H9 (cell line): Measurements from ENCODE around the gene ALKAL2. TPM values are rescaled to one million over a fixed set of nuclear protein-coding genes. Genes with fewer than 3 reads are reported as not detected.

Source experiments
- DNase-seq: peaks from one replicate; pipeline ENCODE4 v3.0.0-alpha.2; 2017
- H2AFZ ChIP-seq: one replicate; pipeline ENCODE4 v1.6.1; 2013; ENCODE audit warnings: mild to moderate bottlenecking, low read length, control low read depth, moderate library complexity
- H2AK5ac ChIP-seq: 2 replicates; pipeline ENCODE4 v1.6.1; 2013; ENCODE audit warnings: low read length, control low read depth, mixed read lengths; ENCODE audit not compliant: insufficient read length
- H2BK120ac ChIP-seq: one replicate; pipeline ENCODE4 v1.6.1; 2013; ENCODE audit warnings: low read depth, mild to moderate bottlenecking, low read length, control low read depth, inconsistent platforms; ENCODE audit not compliant: poor library complexity, severe bottlenecking
- H2BK12ac ChIP-seq: 2 replicates; pipeline ENCODE4 v1.6.1; 2013; ENCODE audit warnings: low read length, control low read depth, mixed read lengths, low read depth; ENCODE audit not compliant: insufficient read length
- H2BK15ac ChIP-seq: 2 replicates; pipeline ENCODE4 v1.6.1; 2013; ENCODE audit warnings: low read depth, low read length, control low read depth
- H2BK20ac ChIP-seq: one replicate; pipeline ENCODE4 v1.6.1; 2013; ENCODE audit warnings: low read depth, mild to moderate bottlenecking, low read length, control low read depth, inconsistent platforms; ENCODE audit not compliant: poor library complexity, severe bottlenecking
- H2BK5ac ChIP-seq: 2 replicates; pipeline ENCODE4 v1.6.1; 2013; ENCODE audit warnings: low read length, control low read depth, mixed read lengths; ENCODE audit not compliant: insufficient read length
- H3K14ac ChIP-seq: 2 replicates; pipeline ENCODE4 v1.6.1; 2013; ENCODE audit warnings: low read length, control low read depth; ENCODE audit not compliant: insufficient read depth
- H3K18ac ChIP-seq: 2 replicates; pipeline ENCODE4 v1.6.1; 2013; ENCODE audit warnings: low read depth, mild to moderate bottlenecking, mixed read lengths, low read length, control low read depth; ENCODE audit not compliant: insufficient read length
- H3K23ac ChIP-seq: 2 replicates; pipeline ENCODE4 v1.6.1; 2013; ENCODE audit warnings: low read length, control low read depth, mixed read lengths, low read depth; ENCODE audit not compliant: insufficient read length
- H3K23me2 ChIP-seq: 2 replicates; pipeline ENCODE4 v1.6.1; 2013; ENCODE audit warnings: low read depth, mild to moderate bottlenecking, mixed read lengths, low read length, control low read depth; ENCODE audit not compliant: insufficient read length, poor library complexity, severe bottlenecking
- H3K27ac ChIP-seq: 2 replicates; pipeline ENCODE4 v1.5.1; 2013; ENCODE audit warnings: low read length, control low read depth, mixed read lengths, low read depth; ENCODE audit not compliant: insufficient read length
- H3K27me3 ChIP-seq: 2 replicates; pipeline ENCODE4 v1.6.1; 2013; ENCODE audit warnings: low read length, control low read depth, inconsistent platforms; ENCODE audit not compliant: insufficient read depth
- H3K4ac ChIP-seq: 2 replicates; pipeline ENCODE4 v1.6.1; 2013; ENCODE audit warnings: low read depth, mild to moderate bottlenecking, control low read depth, inconsistent platforms, low read length, moderate library complexity
- H3K4me1 ChIP-seq: 2 replicates; pipeline ENCODE4 v1.6.1; 2013; ENCODE audit warnings: low read length, control low read depth, inconsistent platforms; ENCODE audit not compliant: insufficient read depth
- H3K4me2 ChIP-seq: 2 replicates; pipeline ENCODE4 v1.6.1; 2013; ENCODE audit warnings: low read length, control low read depth, mixed read lengths; ENCODE audit not compliant: insufficient read length, insufficient read depth
- H3K56ac ChIP-seq: 2 replicates; pipeline ENCODE4 v1.6.1; 2013; ENCODE audit warnings: low read depth, mild to moderate bottlenecking, mixed read lengths, low read length, control low read depth; ENCODE audit not compliant: insufficient read length
- H3K79me1 ChIP-seq: 2 replicates; pipeline ENCODE4 v1.6.1; 2013; ENCODE audit warnings: low read depth, mild to moderate bottlenecking, moderate library complexity, low read length, control low read depth, inconsistent platforms; ENCODE audit not compliant: insufficient read depth, poor library complexity, severe bottlenecking
- H3K79me2 ChIP-seq: 2 replicates; pipeline ENCODE4 v1.6.1; 2013; ENCODE audit warnings: low read length, control low read depth, inconsistent platforms; ENCODE audit not compliant: insufficient read depth
- H3K9ac ChIP-seq: 2 replicates; pipeline ENCODE4 v1.6.1; 2013; ENCODE audit warnings: low read length, control low read depth, mixed read lengths; ENCODE audit not compliant: insufficient read length; ENCODE audit errors: extremely low read depth
- H3K9me3 ChIP-seq: one replicate; pipeline ENCODE4 v1.6.1; 2013; ENCODE audit warnings: low read depth, low read length, inconsistent platforms; ENCODE audit not compliant: control insufficient read depth
- H3T11ph ChIP-seq: one replicate; pipeline ENCODE4 v1.6.1; 2013; ENCODE audit warnings: mild to moderate bottlenecking, low read length, control low read depth, inconsistent platforms
- H4K20me1 ChIP-seq: one replicate; pipeline ENCODE4 v1.6.1; 2013; ENCODE audit not compliant: control insufficient read depth, insufficient read length, insufficient read depth
- H4K5ac ChIP-seq: 2 replicates; pipeline ENCODE4 v1.6.1; 2013; ENCODE audit warnings: low read depth, mild to moderate bottlenecking, mixed read lengths, low read length, control low read depth; ENCODE audit not compliant: insufficient read length
- H4K8ac ChIP-seq: replicated peaks from 2 replicates; pipeline ENCODE4 v1.6.1; 2013; ENCODE audit warnings: low read length, control low read depth, mixed read lengths, low read depth; ENCODE audit not compliant: insufficient read length
- H4K91ac ChIP-seq: 2 replicates; pipeline ENCODE4 v1.6.1; 2013; ENCODE audit warnings: low read depth, mild to moderate bottlenecking, moderate library complexity, mixed read lengths, low read length, control low read depth; ENCODE audit not compliant: insufficient read length
- H3K27ac Mint-ChIP-seq, 3 experiments: 2 replicates in 2 of 3; 3 replicates in 1 of 3; pipeline ENCODE4 v1.8.0; 2020 to 2021; ENCODE audit warnings: mixed read lengths in 3 of 3, mild to moderate bottlenecking in 1 of 3, moderate library complexity in 1 of 3
- H3K27me3 Mint-ChIP-seq: 2 replicates; pipeline ENCODE4 v1.8.0; 2021; ENCODE audit warnings: low read depth, mild to moderate bottlenecking, moderate library complexity, mixed read lengths
- H3K36me3 Mint-ChIP-seq, 3 experiments: 2 replicates in 2 of 3; 3 replicates in 1 of 3; pipeline ENCODE4 v1.8.0; 2020 to 2021; ENCODE audit warnings: low read depth in 3 of 3, mixed read lengths in 3 of 3; ENCODE audit not compliant: insufficient read depth in 1 of 3
- H3K4me1 Mint-ChIP-seq, 2 experiments: 2 replicates each; pipeline ENCODE4 v1.8.0; 2020; ENCODE audit warnings: mixed read lengths in 2 of 2
- H3K4me3 Mint-ChIP-seq, 2 experiments: 2 replicates in 1 of 2; 3 replicates in 1 of 2; pipeline ENCODE4 v1.8.0; 2020 to 2021; ENCODE audit warnings: mild to moderate bottlenecking in 2 of 2, mixed read lengths in 2 of 2, moderate library complexity in 1 of 2
- H3K9me3 Mint-ChIP-seq, 2 experiments: 2 replicates in 1 of 2; 3 replicates in 1 of 2; pipeline ENCODE4 v1.8.0; 2020; ENCODE audit warnings: mild to moderate bottlenecking in 2 of 2, mixed read lengths in 2 of 2, moderate library complexity in 1 of 2
- WGBS: extraction: QIAGEN DNeasy Blood & Tissue Kit; methylation state at CpG from one replicate; pipeline ENCODE4 v1.1.7; 2013; ENCODE audit warnings: missing lambda C conversion rate, low lambda C conversion rate, mixed read lengths; ENCODE audit not compliant: insufficient read length; ENCODE audit errors: extremely low coverage; 5-methylcytosine and 5-hydroxymethylcytosine counted together
- total RNA-seq: library from RNA; stranded (reverse); gene quantifications from 2 replicates; pipeline ENCODE4 v1.2.1, GENCODE V29; 2021
- TF ChIP-seq, protein P1 (sequence below): fragments of 200-600 bp; sonication (generic); conservative IDR thresholded peaks from 3 replicates; pipeline ENCODE4 v1.8.0; 2021; ENCODE audit warnings: antibody characterized with exemption, mild to moderate bottlenecking

Gene ALKAL2
- total RNA-seq, 1 experiment from 2014 or later = 0.48 TPM

DNA sequence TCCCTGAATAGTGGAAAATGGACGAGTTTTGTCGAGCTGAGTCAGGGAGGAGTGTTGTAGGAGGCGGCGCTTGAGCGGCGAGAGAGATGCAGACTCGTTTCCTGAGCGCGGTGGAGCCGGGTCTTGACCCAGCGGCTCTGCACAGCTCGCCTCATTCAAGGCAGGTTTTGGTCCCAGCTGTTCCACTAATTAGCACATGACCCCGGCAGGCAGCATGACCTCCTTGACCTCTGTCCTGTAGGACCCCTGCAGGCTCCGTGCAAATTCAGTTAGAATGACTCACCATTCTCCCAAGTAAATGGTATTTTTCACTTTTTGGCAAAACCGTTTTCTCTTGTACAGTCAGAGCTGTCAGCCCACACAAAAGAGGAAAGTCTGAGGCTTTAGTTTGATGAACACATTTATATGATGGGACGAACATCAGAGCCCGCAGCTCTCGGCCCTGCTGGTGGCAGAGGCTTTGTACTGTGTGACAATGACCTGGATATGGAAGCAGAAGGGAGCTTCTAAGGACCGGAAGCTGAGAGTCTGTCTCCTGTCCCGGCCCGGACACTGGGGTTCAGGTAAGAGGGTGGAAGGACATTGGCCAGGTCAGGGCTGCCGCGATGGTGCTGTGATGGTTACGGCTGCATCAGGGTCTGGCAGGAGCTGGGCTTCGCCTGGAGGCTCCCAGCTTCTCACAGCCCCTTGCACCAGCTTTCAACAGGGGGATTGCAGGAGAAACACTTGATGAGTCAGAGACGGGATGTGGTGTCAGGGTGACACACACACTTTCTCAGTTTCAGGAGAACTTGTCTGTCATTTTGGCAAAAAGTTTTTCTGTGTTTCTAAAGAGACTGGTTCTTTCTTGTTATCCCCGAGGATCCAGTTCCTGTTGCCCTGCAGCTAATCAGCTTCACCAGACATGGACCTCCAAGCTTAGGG, 29.9 kb upstream of the ALKAL2 start:
- Histone ChIP-seq H3K4me2 (no peak overlapping the region), H2BK120ac (no peak overlapping the region), H3K23me2 (no peaks in the 10 kb centered on the region), H3K4me1 (no peaks in the 10 kb centered on the region), H2AK5ac (no peak overlapping the region), H3T11ph (no peak overlapping the region), H3K9ac (no peak overlapping the region), H2BK5ac (no peak overlapping the region), H3K79me2 (no peaks in the 10 kb centered on the region), H3K14ac (no peak overlapping the region; the same call in 1 of the 2 replicates), H2AFZ (no peak overlapping the region), H4K20me1 (no peaks in the 10 kb centered on the region), H2BK15ac (no peak overlapping the region), H3K27me3 (no peaks in the 10 kb centered on the region), H4K91ac (no peak overlapping the region), H3K56ac (no peak overlapping the region), H2BK12ac (no peak overlapping the region), H3K79me1 (no peaks in the 10 kb centered on the region), H4K5ac (no peak overlapping the region), H3K9me3 (no peaks in the 10 kb centered on the region), H3K27ac (no peak overlapping the region), H4K8ac (no peak overlapping the region), H3K4ac (no peak overlapping the region), H2BK20ac (no peak overlapping the region), H3K23ac (no peak overlapping the region), H3K18ac (no peak overlapping the region)
- peaks cover 13 to 20% of the 10 kb centered on the region in 2 experiments for H3K4me1 Mint-ChIP-seq
- WGBS = no CpG with 5 or more reads among the region's 27 CpGs
- peaks cover 7% of the 10 kb centered on the region in 2 experiments; a peak in 3 of 5 replicates for H3K9me3 Mint-ChIP-seq
- peaks cover 0 to 8% (median 6%) of the 10 kb centered on the region in 3 experiments; a peak in 5 of 7 replicates for H3K36me3 Mint-ChIP-seq
- DNase-seq = no peak
- H3K27me3 Mint-ChIP-seq = peaks cover 6% of the 10 kb centered on the region; the same call in 1 of the 2 replicates
- TF ChIP-seq, protein P1, sequence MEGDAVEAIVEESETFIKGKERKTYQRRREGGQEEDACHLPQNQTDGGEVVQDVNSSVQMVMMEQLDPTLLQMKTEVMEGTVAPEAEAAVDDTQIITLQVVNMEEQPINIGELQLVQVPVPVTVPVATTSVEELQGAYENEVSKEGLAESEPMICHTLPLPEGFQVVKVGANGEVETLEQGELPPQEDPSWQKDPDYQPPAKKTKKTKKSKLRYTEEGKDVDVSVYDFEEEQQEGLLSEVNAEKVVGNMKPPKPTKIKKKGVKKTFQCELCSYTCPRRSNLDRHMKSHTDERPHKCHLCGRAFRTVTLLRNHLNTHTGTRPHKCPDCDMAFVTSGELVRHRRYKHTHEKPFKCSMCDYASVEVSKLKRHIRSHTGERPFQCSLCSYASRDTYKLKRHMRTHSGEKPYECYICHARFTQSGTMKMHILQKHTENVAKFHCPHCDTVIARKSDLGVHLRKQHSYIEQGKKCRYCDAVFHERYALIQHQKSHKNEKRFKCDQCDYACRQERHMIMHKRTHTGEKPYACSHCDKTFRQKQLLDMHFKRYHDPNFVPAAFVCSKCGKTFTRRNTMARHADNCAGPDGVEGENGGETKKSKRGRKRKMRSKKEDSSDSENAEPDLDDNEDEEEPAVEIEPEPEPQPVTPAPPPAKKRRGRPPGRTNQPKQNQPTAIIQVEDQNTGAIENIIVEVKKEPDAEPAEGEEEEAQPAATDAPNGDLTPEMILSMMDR = no peak
- peak overlapping the region; percentile 17 to 85 (median 44); a peak in 3 of 7 replicates for H3K27ac Mint-ChIP-seq
- H3K4me3 Mint-ChIP-seq = no peak overlapping the region
